Measurements from ENCODE around the gene TAF5.
"Not testable (repeated sequence)": the region's sequence is repeated elsewhere in the genome, so short reads cannot be mapped to it uniquely, and the experiment has no call there.

The TAF5 gene

GRCh38 chr10:103413564-103413963, 45.8 kb downstream of the TAF5 start:
- DNase-seq (ENCODE audit: low spot score): no peak

- DNase-seq (ENCODE audit: low spot score): no peak
These were observed 47.8 kb downstream of the TAF5 start for GRCh38 chr10:103415581-103415980.

- peak; percentile 36 for DNase-seq (ENCODE audit: low spot score)
These were observed 48.8 kb downstream of the TAF5 start for GRCh38 chr10:103416436-103417147.

- not testable (repeated sequence) for DNase-seq (ENCODE audit: low spot score)
These were observed 49.3 kb downstream of the TAF5 start for GRCh38 chr10:103417148-103417469.

- no peak for DNase-seq (ENCODE audit: low spot score)
These were observed 49.8 kb downstream of the TAF5 start for GRCh38 chr10:103417601-103418000.

- no peak for DNase-seq (ENCODE audit: low spot score)
These were observed 51.3 kb downstream of the TAF5 start for GRCh38 chr10:103419101-103419500.

- no peak for DNase-seq (ENCODE audit: low spot score)
These were observed 56.0 kb downstream of the TAF5 start for GRCh38 chr10:103423748-103424147.

GRCh38 chr10:103427866-103428265, 60.1 kb downstream of the TAF5 start:
- no peak for DNase-seq (ENCODE audit: low spot score)

GRCh38 chr10:103428989-103429643, 61.3 kb downstream of the TAF5 start:
- no peak for DNase-seq (ENCODE audit: low spot score)

- DNase-seq (ENCODE audit: low spot score): no peak
These were observed 61.9 kb downstream of the TAF5 start for GRCh38 chr10:103429647-103430046.

- no peak for DNase-seq (ENCODE audit: low spot score)
These were observed 64.1 kb downstream of the TAF5 start for GRCh38 chr10:103431902-103432301.

GRCh38 chr10:103433858-103434257, 66.1 kb downstream of the TAF5 start:
- no peak for DNase-seq (ENCODE audit: low spot score)

Data from putamen (tissue), 1 donor.